GM13976 (cell line): ENCODE results near the gene OR52N2.

ENCODE experiments used
- DNase-seq: peaks from one replicate; pipeline ENCODE4 v3.0.0; 2012; ENCODE audit warnings: low spot score
- CTCF ChIP-seq: IDR thresholded peaks from 2 replicates; pipeline ENCODE4 v1.5.1; 2012; ENCODE audit warnings: borderline replicate concordance, mild to moderate bottlenecking; ENCODE audit not compliant: insufficient read depth; ENCODE audit errors: extremely low read depth, missing control alignments, control extremely low read depth
- in situ Hi-C: fragments of 300-500 bp; cut with MboI; formaldehyde crosslinking; loops from one replicate; pipeline ENCODE4 v1.12.0; 2022; ENCODE audit warnings: low sequenced_read_pairs, mixed read lengths, inconsistent platforms; ENCODE audit not compliant: unreplicated experiment

Gene OR52N2

GRCh38 chr11:5865826-5866225, 57.1 kb downstream of the OR52N2 start:
- no peak for DNase-seq
- in situ Hi-C loops = no loop called here
- TF ChIP-seq CTCF = no peak
